Neural cell (in vitro differentiated cells): Measurements from ENCODE around the gene PGS1. TPM values are rescaled to one million over a fixed set of nuclear protein-coding genes. Genes with fewer than 3 reads are reported as not detected.

Source experiments
- H2AFZ ChIP-seq: fragments of 200-600, 300-800 bp; sonication (generic), shearing (Covaris generic); 2 replicates; pipeline ENCODE4 v1.6.0; 2014; ENCODE audit warnings: low read depth, mild to moderate bottlenecking, antibody characterized with exemption, low read length, moderate library complexity
- H3F3A ChIP-seq: fragments of 200-600 bp; shearing (Covaris generic); 2 replicates; pipeline ENCODE4 v1.6.1; 2016; ENCODE audit warnings: mild to moderate bottlenecking, moderate library complexity, mixed read lengths, antibody characterized with exemption, low read length; ENCODE audit not compliant: insufficient read depth, poor library complexity, severe bottlenecking
- H3K27ac ChIP-seq: fragments of 200-600, 300-800 bp; sonication (generic), shearing (Covaris generic); 2 replicates; pipeline ENCODE4 v1.5.1; 2014; ENCODE audit warnings: mild to moderate bottlenecking, low read length, moderate library complexity
- H3K27me3 ChIP-seq: fragments of 300-800, 200-600 bp; sonication (generic), shearing (Covaris generic); 2 replicates; pipeline ENCODE4 v1.6.0; 2014; ENCODE audit warnings: mild to moderate bottlenecking, low read depth, low read length, moderate library complexity; ENCODE audit not compliant: insufficient read depth
- H3K36me3 ChIP-seq: fragments of 300-800, 200-600 bp; sonication (generic), shearing (Covaris generic); 2 replicates; pipeline ENCODE4 v1.5.1; 2014; ENCODE audit warnings: mild to moderate bottlenecking, antibody characterized with exemption, low read length, moderate library complexity; ENCODE audit not compliant: insufficient read depth
- H3K4me2 ChIP-seq: fragments of 300-800, 200-600 bp; sonication (generic), shearing (Covaris generic); 2 replicates; pipeline ENCODE4 v1.6.0; 2014; ENCODE audit warnings: mild to moderate bottlenecking, low read length
- H3K4me3 ChIP-seq: fragments of 300-800, 200-600 bp; sonication (generic), shearing (Covaris generic); 2 replicates; pipeline ENCODE4 v1.5.1; 2014; ENCODE audit warnings: mild to moderate bottlenecking, low read length, moderate library complexity
- H3K79me2 ChIP-seq: fragments of 200-600 bp; shearing (Covaris generic); replicated peaks from 2 replicates; pipeline ENCODE4 v1.6.0; 2014; ENCODE audit warnings: mild to moderate bottlenecking, low read length, moderate library complexity; ENCODE audit not compliant: insufficient read depth
- H3K9ac ChIP-seq: fragments of 300-800, 200-600 bp; sonication (generic), shearing (Covaris generic); 2 replicates; pipeline ENCODE4 v1.6.1; 2016; ENCODE audit warnings: mild to moderate bottlenecking, low read length, mixed read lengths
- H3K9me2 ChIP-seq: fragments of 200-600 bp; shearing (Covaris generic); 2 replicates; pipeline ENCODE4 v1.6.1; 2016; ENCODE audit warnings: mild to moderate bottlenecking, low read length, mixed read lengths; ENCODE audit not compliant: insufficient read depth
- H3K9me3 ChIP-seq: fragments of 200-600, 300-800 bp; sonication (generic), shearing (Covaris generic); 2 replicates; pipeline ENCODE4 v1.6.1; 2016; ENCODE audit warnings: mild to moderate bottlenecking, mixed run types, low read length, moderate library complexity, mixed read lengths
- H4K20me1 ChIP-seq: fragments of 200-600 bp; shearing (Covaris generic); 2 replicates; pipeline ENCODE4 v1.6.1; 2016; ENCODE audit warnings: mild to moderate bottlenecking, mixed run types; ENCODE audit not compliant: insufficient read depth
- EP300 ChIP-seq: fragments of 450-650 bp; conservative IDR thresholded peaks from 2 replicates; pipeline ENCODE4 v1.6.1; 2014; ENCODE audit warnings: antibody characterized with exemption, mild to moderate bottlenecking, moderate library complexity; ENCODE audit not compliant: poor library complexity, severe bottlenecking
- EZH2 ChIP-seq: fragments of 200-600, 300-800 bp; shearing (Covaris generic), sonication (generic); IDR thresholded peaks from 2 replicates; pipeline ENCODE4 v1.6.1; 2014; ENCODE audit warnings: antibody characterized with exemption, low read length, borderline replicate concordance, mild to moderate bottlenecking; ENCODE audit not compliant: insufficient read depth, poor library complexity, severe bottlenecking
- MXI1 ChIP-seq: fragments of 450-650 bp; conservative IDR thresholded peaks from 2 replicates; pipeline ENCODE4 v1.6.1; 2014; ENCODE audit warnings: antibody characterized with exemption, mild to moderate bottlenecking; ENCODE audit not compliant: poor library complexity, severe bottlenecking
- POLR2AphosphoS5 ChIP-seq: IDR thresholded peaks from 2 replicates; pipeline ENCODE4 v1.6.1; 2012
- RAD21 ChIP-seq: fragments of 450-650 bp; conservative IDR thresholded peaks from 2 replicates; pipeline ENCODE4 v1.6.1; 2014; ENCODE audit warnings: antibody characterized with exemption, mild to moderate bottlenecking, moderate library complexity
- REST ChIP-seq: IDR thresholded peaks from 2 replicates; pipeline ENCODE4 v1.6.1; 2012; ENCODE audit warnings: borderline replicate concordance
- SMC3 ChIP-seq: fragments of 450-650 bp; conservative IDR thresholded peaks from 2 replicates; pipeline ENCODE4 v1.6.1; 2014; ENCODE audit warnings: antibody characterized with exemption, mild to moderate bottlenecking, moderate library complexity; ENCODE audit not compliant: poor library complexity
- TAF1 ChIP-seq: IDR thresholded peaks from 2 replicates; pipeline ENCODE4 v1.6.1; 2012; ENCODE audit warnings: low read depth
- polyA plus RNA-seq: library from polyadenylated mRNA; depleted of rRNA; stranded (reverse); fragments of >200 nt; gene quantifications from 2 replicates; pipeline ENCODE4 v1.2.3, GENCODE V29; 2014
- TF ChIP-seq, protein P1 (sequence below): fragments of 450-650 bp; IDR thresholded peaks from 2 replicates; pipeline ENCODE4 v1.5.1; 2014; ENCODE audit warnings: antibody characterized with exemption, mild to moderate bottlenecking, moderate library complexity; ENCODE audit not compliant: poor library complexity, severe bottlenecking

Gene PGS1
- polyA plus RNA-seq, 1 donor from 2014 or later: 65.7 TPM

GRCh38 chr17:78375401-78376151 lies 2.9 kb upstream of the PGS1 start:
- no peaks in the 10 kb centered on the region for H3K36me3 ChIP-seq
- no peaks in the 10 kb centered on the region for H3F3A ChIP-seq
- H3K4me3 ChIP-seq: no peak overlapping the region
- no peaks in the 10 kb centered on the region for H3K27me3 ChIP-seq
- H3K9me3 ChIP-seq: no peaks in the 10 kb centered on the region
- H3K9ac ChIP-seq: no peak overlapping the region
- no peak overlapping the region for H3K27ac ChIP-seq
- H3K9me2 ChIP-seq: no peaks in the 10 kb centered on the region
- TF ChIP-seq TAF1 (no peak), POLR2AphosphoS5 (no peak), RAD21 (no peak), EP300 (no peak)
- no peak overlapping the region for H3K4me2 ChIP-seq
- no peaks in the 10 kb centered on the region for H4K20me1 ChIP-seq
- H3K79me2 ChIP-seq: peaks cover 20% of the 10 kb centered on the region
- H2AFZ ChIP-seq: no peak overlapping the region

GRCh38 chr17:78376161-78376560 lies 2.3 kb upstream of the PGS1 start:
- Histone ChIP-seq H3K9me3 (no peaks in the 10 kb centered on the region), H3F3A (no peaks in the 10 kb centered on the region), H3K9ac (no peak overlapping the region), H3K79me2 (peaks cover 21% of the 10 kb centered on the region), H3K27me3 (no peaks in the 10 kb centered on the region), H2AFZ (no peak overlapping the region), H3K36me3 (no peaks in the 10 kb centered on the region), H3K4me2 (no peak overlapping the region), H4K20me1 (no peaks in the 10 kb centered on the region), H3K9me2 (no peaks in the 10 kb centered on the region), H3K27ac (no peak overlapping the region), H3K4me3 (no peak overlapping the region)
- TF ChIP-seq RAD21: no peak
- no peak for TF ChIP-seq EZH2
- TF ChIP-seq TAF1: no peak
- TF ChIP-seq POLR2AphosphoS5: no peak
- TF ChIP-seq, protein P1, sequence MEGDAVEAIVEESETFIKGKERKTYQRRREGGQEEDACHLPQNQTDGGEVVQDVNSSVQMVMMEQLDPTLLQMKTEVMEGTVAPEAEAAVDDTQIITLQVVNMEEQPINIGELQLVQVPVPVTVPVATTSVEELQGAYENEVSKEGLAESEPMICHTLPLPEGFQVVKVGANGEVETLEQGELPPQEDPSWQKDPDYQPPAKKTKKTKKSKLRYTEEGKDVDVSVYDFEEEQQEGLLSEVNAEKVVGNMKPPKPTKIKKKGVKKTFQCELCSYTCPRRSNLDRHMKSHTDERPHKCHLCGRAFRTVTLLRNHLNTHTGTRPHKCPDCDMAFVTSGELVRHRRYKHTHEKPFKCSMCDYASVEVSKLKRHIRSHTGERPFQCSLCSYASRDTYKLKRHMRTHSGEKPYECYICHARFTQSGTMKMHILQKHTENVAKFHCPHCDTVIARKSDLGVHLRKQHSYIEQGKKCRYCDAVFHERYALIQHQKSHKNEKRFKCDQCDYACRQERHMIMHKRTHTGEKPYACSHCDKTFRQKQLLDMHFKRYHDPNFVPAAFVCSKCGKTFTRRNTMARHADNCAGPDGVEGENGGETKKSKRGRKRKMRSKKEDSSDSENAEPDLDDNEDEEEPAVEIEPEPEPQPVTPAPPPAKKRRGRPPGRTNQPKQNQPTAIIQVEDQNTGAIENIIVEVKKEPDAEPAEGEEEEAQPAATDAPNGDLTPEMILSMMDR: no peak
- no peak for TF ChIP-seq MXI1
- no peak for TF ChIP-seq EP300
- TF ChIP-seq REST: no peak
- no peak for TF ChIP-seq SMC3
